Measurements from ENCODE around the gene COTL1. TPM values are rescaled to one million over a fixed set of nuclear protein-coding genes. Genes with fewer than 3 reads are reported as not detected.
A peak's percentile ranks its signal among the peaks of the same experiment; 100 is the strongest.

The COTL1 gene
- total and polyA plus RNA-seq, 9 of the 15 experiments (the other 6 are each of a cell fraction or from before 2014, with no cell fraction given), result 27.7 to 185 (median 72.5) TPM

DNA sequence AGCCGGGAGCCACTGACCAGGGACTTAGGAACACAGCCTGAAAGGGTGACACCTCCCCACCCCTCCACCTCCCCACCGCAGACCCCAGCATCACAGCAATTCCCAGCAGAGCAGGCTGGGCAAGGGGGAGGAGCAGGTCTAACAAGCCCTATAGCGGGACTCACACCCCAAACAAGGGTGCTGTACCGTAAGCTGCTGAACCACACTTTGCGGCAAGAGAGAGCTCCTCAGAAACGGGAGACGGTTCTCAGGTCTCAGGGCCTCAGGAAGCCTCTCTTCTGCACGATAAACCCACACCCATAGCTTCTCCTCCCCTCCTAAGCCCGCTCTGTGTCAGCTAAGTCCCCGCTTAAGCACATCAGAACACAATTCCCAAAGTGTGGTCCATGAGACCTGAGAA is 11.7 kb upstream of the COTL1 start:
- WGBS (ENCODE audit: insufficient coverage, low coverage, missing lambda C conversion rate), result 18% methylated on average over 9 of the region's 10 CpGs
- H3K4me2 ChIP-seq (ENCODE audit: insufficient read depth, low read length), result no peak overlapping the region
- POLR2A ChIA-PET, result interaction anchor here (0.6 to 1.6 kb wide), 6 partner anchors 8 to 1831 kb away, joined by 3 to 8 read pairs (median 3); no protein-coding TSS in a partner anchor
- in situ Hi-C loops (cut with MboI) (no loop called here), intact Hi-C loops (cut with micrococcal nuclease) (loop anchor here (10.0 kb wide), 1 partner anchor 455 kb away; no protein-coding TSS in a partner anchor)
- CTCF ChIA-PET (ENCODE audit: low intra/inter-chr PET ratio), result no interaction called here
- no peak overlapping the region for H3K4me3 ChIP-seq
- 0 out of 2 replicates have a peak, but pooled peaks have one; percentile 23 for TF ChIP-seq ZBTB33 (CRISPR knock-in tag; IDR thresholded peaks at IDR 0.05)
- no peak for TF ChIP-seq GTF2E2 (tag; IDR thresholded peaks at IDR 0.05)
- peak overlapping the region; percentile 56; the same call in 1 of the 2 replicates for H2AFZ ChIP-seq (ENCODE audit: low read depth, low read length)
- no peak for FAIRE-seq
- no peaks in the 10 kb centered on the region for H4K20me1 ChIP-seq (replicated peaks; ENCODE audit: control insufficient read depth, insufficient read depth, low read length)
- H3K79me2 ChIP-seq (ENCODE audit: control insufficient read depth, insufficient read depth, low read length), result no peaks in the 10 kb centered on the region
- H3K9me3 ChIP-seq (replicated peaks; ENCODE audit: control insufficient read depth, insufficient read depth, low read depth, low read length), result no peaks in the 10 kb centered on the region
- peaks cover 0 to 6% of the 10 kb centered on the region in 2 experiments; a peak in 1 of 5 replicates for H3K4me1 ChIP-seq (replicated peaks in 1 of 2; ENCODE audit: control insufficient read depth in 2 of 2, insufficient read depth in 2 of 2, low read length in 2 of 2)
- BruUV-seq (replicated peaks), result no TSS peak
- H3K27ac ChIP-seq (ENCODE audit: extremely low read depth, low read depth, low read length), result no peak overlapping the region
- peak; percentile 44 for ATAC-seq
- peaks cover 8 to 10% of the 10 kb centered on the region in 2 experiments; a peak in 2 of 5 replicates for H3K27me3 ChIP-seq (ENCODE audit: control insufficient read depth in 2 of 2, insufficient read depth in 2 of 2, low read length in 2 of 2)
- H3K9me1 ChIP-seq (ENCODE audit: control insufficient read depth, insufficient read depth, low read length), result no peaks in the 10 kb centered on the region
- no peak overlapping the region; a peak in 1 of 4 replicates for H3K9ac ChIP-seq (ENCODE audit: insufficient read depth in 1 of 2, low read depth in 2 of 2, low read length in 2 of 2)
- no peaks in the 10 kb centered on the region for H3K36me3 ChIP-seq (ENCODE audit: control insufficient read depth, insufficient read depth, low read length)
- no peak for DNase-seq (ENCODE audit: extremely low read depth in 1 of 4, low spot score in 3 of 4)

Measured in K562 (cell line).